CD4-positive, alpha-beta T cell treated with Interleukin-12 subunit alpha and Interleukin-12 subunit beta, for 1 hour (primary cell): ENCODE data around the gene CTNND2.

Experiments
- DNase-seq: peaks from one replicate; pipeline ENCODE4 v3.0.0-alpha.2; 2020

Gene CTNND2

DNA sequence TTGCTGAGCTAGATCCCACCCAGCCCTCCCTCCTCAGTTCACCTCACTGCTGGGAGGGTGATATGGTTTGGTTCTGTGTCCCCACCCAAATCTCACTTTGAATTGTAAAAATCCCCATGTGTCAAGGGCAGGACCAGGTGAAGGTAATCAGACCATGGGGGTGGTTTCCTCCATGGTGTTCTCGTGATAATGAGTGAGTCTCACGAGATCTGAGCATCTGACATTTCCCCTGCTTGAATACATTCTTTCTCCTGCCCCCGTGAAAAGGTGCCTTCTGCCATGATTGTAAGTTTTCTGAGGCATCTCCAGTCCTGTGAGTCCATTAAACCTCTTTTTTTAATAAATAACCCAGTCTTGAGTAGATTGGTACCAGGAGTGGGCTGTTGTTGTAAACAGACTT lies 673.4 kb downstream of the CTNND2 start:
- no peak for DNase-seq

DNA sequence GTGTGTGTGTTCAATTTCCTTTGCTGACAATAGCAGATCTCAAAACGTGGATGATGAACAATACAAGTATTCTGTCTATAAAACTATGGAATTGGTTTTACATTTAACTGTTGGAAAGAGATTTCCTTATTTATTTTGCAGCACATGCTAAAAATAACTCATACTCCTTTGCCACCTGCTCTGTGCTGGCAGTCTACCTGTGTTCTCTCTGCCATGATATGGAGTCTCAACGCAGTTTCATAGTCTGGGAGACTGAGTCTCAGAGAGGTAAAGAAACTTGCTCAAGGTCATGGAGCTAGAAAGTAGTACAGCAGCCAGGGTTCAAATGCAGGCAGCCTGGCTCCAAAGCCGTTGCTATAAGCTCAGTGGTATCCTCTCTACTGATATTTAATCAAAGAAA lies 677.2 kb downstream of the CTNND2 start:
- no peak for DNase-seq

DNA sequence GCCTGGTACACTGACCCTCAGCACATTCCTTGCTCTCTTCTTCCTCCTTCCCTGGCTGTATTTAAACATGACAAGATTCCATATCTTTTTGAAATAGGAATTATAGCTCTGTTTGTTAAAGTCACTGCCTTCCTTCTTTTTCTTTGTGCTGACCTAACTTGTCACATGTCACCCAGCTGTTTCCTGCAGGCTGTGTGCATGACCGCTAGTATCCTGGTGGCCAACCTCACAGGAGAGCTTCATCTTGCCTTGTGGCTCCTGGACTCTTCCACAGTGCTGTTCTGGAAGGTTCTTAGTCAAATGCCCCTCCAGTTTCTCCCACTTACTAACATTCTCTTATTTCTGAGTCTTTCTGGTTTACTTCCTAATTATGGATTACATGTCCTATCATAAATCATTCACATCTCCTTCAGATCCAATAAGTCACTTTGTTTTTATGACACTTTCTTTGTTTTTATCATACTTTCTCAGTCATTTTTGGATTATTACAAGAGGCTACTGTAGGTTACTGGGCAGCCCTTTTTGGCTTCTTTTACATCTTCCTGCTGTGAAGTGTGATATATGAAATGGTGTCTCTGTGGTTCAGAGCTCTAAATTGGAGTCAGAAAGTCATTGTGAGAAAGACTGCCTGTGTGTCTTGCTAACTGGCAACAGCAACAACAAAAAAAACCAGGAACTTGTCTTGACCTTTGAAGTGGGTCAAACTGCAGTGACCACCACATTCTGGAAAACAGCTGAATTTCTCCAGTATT lies 679.6 kb downstream of the CTNND2 start:
- no peak for DNase-seq

DNA sequence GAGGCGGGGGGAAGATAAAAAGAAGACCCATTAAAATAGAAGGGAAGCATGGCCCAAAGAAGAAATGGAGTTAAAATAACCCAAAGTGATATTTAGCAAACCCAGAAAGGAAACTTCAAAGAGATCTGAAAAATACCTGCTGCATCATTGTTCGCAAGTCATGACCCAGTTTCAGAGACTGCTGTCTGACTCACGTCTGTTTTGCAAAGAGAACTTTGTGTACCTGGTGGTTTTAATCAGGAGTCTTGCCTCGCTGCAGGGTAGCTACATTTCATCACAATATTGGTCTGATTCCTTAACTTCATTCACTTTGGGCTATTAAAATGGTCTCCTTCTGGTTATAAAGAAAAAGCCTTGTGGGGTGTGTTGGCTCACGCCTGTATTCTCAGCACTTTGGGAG lies 682.1 kb downstream of the CTNND2 start:
- DNase-seq, result peak; percentile 2

DNA sequence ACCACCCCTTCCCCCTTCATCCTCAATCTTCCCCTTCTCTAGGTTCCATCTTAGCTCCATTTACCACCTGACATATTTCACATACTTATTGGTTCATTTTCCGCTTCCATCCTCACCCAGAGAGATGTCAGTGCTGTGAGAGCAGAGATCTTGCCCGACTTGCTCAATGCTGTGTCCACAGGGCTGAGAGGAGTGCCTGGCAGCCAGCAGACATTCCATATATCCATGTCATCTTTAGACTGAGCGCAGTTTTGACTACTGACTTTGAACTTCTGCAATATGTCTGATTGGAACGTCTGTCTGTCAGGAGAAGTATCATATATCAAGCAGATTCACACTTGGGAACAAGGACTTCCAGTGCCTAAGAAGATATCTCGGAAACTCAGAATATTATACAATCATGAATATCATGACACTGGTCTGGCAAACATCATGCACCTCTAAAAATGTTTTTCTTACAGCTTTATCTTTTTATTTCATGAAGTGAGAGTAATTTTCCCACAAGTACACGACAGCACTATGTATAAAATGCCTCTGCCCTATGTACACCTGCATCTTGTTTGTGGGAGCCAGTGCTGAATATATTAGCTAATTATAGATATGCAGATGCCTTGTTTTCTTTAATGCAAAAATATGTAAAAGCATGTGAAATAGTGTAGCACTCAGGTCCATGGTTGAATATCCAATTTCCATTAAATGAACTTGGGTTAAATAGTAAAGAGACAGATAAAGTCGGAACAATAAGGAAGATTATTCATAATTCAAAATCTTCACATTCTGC lies 689.2 kb downstream of the CTNND2 start:
- DNase-seq, result no peak

DNA sequence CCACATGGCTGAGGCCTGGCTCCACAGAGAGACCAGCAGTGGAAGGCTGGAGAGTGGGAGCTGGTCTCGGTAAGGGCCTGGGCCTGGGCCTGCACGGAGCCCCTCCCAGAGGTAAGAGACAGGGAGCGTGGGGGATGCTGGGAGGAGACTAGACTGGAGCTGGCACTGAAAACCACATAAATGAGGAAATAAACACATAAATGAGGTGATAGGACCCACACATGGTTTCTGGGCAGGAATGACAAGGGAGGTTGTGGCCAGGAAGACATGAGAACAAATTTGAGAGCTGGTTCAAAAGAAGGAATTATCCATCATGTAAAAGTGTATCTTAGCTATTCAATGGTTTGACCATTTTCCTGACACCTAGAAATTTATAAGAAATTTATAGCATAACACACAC lies 691.5 kb downstream of the CTNND2 start:
- no peak for DNase-seq

DNA sequence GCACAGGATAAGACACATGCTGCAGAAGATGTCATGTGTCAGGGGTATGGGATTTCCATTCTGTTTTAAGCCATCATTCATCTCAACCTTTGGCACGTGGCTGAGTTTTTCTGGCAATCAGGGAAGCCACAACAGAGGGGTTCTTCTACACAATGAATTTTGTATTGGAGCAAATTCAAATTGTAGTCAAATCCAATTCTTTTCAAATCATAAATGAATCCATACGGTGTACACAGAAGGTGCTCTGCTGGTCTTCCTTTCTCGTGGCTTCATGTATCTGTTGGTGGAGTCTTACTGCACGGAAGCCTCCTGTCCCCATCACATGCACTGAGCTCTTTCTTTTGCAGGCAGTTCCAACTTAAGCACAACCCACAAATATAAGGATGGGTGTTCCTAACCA lies 706.5 kb downstream of the CTNND2 start:
- DNase-seq, result no peak

DNA sequence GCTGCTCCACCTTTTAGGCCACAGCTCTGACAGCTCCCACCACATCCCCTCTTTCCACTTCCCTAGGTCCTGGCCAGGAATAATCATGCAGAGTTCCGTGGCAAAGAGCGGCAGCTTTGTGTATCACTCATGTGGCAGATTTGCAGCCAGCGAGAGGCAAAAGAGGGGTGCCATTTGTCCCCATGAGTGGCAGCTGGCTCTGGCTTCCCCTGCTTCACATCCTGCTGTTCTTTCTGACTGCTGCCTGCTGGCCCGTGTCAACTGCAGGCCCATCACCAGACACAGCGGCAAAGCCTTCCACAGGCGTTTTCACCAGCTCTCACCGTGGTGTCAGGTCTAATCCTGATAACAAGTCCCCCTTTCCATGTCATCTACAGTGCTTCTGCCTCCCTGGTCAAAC lies 712.6 kb downstream of the CTNND2 start:
- DNase-seq, result no peak

DNA sequence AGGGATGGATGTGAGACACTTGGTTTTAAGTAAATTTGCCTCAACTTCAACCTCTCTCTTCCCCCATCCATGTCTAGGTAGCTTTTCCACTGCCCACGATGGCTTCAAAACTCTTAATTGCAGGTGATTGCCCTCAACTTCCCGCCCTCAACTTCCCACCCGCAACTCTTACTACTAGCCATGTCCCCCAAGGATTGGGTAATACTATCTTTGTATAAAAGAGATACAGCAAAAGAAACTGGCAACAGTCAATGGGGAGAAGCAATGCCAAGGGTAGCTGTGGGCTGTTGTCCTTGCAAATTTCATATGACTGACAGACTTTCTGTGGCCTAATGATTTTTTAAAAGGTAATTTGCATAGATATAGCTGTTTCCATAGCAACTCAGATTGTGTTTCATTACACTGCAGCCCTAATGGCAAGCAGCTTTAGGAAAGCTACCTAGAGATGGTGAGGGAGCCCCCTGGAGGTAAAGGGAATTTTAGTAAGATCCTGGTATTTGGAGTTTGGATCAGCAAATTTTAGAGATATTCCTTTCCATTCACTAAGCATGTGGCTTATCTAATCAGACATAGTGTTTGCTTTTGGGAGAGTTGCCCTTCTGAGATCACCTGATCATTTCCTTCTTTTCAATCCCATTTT lies 721.7 kb downstream of the CTNND2 start:
- peak; percentile 0 for DNase-seq

DNA sequence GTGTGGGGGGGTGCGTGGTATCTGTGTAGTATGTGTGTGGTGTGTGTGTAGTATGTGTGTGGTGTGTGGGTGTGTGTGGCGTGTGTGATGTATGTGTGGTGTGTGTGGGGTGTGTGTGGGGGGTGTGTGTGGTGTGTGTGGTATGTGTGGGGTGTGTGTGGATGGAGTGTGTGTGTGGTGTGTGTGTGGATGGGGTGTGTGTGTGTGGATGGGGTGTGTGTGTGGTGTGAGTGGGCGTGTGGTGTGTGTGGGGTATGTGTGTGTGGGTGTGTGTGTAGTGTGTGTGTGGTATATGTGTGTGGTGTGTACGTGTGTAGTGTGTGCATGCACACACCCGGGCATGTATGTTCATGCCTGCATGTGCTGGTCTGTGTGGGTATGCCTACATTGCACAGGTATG lies 722.3 kb downstream of the CTNND2 start:
- no peak for DNase-seq

DNA sequence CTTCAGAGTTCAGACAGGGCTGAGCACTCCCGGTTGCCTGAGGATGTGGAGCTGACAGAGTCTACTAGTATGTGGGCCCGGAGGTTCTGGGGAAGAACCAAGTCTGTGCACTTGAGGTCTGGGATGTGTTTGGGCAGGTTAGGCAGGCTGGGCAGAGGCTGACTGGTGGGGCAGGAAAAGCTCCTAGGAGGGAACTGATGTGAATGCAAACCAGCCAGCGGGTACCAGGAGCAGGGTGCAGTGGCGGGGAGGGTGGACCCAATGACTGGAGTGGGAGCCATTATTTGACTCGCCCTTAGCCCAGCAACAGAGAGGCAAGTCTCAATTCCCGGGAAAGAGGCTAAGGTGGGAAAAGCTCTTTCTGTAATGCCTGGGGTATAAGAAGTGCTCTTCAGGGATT lies 723.4 kb downstream of the CTNND2 start:
- no peak for DNase-seq

DNA sequence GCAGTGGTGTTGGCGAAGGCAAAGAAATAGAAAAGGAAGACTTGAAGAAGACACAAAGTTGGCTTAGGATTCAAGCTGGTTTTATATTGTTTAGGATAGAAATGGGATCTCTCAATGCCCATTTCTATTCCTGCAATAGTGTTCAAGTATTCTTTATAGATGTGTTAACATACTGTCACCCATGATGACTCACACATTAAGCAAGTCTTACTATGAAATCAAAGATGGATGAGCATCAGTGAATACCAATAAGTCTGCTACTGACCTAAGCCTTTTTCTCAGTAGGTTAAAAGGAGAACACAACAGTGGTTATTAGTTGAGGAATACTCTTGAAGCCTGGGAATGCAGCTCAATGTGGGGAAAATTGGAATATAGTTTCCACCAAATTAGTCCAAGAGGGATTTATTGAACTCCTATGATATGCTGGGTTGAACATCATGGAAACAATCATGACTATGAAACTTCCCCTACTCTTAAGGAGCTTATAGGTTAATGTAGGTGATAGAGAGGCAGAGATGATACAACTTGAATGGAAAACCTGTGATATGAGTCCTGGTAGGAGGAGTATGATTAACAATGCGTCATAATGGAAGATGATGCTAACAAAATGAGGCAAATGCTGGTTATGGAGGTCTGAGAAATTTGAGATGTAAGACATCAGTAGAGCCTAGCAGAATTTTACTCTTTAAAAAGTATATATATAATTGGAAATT lies 726.1 kb downstream of the CTNND2 start:
- DNase-seq, result no peak

DNA sequence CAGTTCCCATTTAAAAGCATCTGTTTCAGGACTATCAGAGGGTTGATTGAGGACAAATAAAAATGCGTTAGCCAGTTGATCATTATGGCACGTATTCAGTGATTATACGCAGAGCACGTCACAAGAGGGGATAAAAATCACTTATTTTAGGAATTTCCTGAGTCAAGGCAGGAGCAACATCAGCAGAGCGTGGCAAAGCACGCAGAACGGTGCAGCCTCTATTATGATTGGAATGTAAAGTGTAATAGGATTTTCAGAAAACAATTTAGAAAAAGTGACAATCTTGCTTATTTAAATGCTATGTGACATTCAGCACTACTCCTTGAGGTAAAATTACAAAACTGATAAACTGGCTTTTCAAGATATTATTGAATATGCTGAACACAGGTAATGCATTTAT lies 729.7 kb downstream of the CTNND2 start:
- DNase-seq, result no peak

DNA sequence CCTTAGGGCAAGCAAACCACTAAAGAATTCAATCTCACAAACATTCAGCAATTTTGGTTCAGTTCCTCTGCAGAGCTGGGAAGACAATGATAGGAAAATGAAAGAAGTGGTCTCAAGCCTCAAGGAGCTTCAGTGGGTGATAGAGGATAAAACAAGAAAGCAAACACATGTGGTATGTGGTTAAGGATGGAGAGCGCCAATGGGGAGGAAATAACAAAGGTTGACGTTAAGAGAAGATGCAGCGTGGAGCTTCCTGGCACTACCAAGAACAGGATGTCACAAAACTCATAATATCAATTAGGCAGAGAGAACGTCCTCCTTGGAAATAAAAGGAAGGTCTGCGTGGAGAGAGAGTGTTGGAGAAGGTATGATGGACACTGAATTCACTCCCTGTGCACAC lies 731.8 kb downstream of the CTNND2 start:
- no peak for DNase-seq

DNA sequence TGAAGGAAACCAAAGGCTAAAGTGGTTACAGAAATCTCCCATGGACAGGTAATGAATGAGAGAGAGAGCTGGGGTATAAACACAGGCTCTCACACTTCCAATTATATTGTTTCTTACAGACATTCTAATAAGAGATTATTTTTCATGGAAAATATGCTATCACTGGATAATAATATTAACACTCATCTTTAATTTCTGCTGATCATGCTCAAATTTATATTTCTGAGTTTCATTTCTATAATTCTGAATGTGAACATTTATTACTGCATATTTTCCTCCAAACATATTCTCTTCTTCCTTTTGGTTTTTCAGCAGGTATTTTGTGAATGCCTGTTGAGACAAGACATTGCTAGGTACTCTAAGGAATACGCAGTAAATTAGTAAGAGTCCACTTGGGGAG lies 733.0 kb downstream of the CTNND2 start:
- DNase-seq, result no peak

DNA sequence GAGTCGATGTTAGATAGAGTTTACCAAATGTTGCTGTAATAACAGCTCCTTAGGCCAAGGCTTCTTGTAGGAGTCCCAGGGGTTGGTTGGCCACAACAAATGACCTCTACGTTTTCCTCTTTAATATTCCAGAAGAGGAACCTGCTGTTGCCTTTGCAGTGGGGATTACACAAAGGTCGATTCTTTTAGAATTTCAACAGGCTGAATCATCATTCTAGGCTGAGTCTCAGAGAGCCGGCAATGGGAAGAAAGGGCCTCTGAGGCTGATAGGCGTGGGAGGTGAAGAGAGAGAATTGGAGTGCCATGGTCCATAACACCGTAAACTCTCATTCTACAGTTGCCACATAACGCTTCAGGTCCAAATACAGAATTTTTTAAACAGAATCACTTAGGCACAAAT lies 737.3 kb downstream of the CTNND2 start:
- DNase-seq, result no peak

DNA sequence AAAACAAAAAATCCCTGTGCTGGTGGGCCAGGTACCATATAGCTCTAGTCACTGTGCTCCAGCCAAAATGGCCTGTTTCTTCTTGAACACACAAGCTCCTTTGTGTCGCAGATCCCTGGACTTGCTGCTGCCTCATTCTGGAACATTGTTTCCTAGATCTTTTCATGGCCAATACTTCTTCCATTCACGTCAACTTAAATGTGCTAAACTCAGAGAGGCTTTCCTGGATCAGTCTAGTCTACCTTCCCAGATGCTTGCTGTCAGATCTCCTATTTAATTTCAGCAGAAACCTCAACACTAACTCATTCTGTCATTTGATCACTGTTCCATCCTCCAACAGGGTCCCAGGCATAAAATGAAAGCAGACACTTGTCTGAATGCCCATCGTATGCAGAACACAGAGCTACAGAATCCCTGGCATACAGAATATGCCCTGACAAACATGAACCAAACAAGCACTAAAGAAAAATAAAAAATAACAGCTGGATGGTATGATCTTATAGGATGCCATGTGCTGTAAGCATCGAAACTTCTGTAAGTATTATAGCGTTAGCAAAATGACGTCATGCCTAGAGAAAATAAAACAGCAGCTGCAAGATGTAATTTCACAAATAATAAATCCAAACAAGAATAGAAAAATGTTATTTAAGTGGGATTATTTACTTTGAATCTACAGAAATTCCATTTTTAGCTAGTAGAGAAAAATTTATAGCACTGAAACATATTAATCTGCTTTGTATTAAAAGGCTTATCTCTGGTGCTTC lies 739.5 kb downstream of the CTNND2 start:
- DNase-seq, result no peak

DNA sequence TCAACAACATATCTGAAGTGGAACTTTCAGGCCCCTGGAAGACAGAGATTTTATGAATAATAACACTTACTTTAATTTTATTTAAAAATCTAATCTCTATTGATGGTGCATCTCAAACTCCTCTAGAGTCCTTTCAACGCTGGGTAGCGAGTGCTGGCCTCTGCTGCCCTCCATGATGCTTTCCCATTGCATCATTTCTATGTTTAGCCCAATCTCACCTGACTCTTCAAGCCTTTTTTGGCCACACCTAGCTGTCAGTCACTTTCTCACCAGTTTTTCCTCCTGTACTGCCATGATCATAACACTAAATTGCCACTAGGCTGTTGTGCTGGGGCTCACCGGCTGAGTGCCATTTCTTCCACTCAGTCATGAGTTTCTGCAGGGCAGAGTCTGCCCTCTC lies 747.1 kb downstream of the CTNND2 start:
- DNase-seq, result no peak

DNA sequence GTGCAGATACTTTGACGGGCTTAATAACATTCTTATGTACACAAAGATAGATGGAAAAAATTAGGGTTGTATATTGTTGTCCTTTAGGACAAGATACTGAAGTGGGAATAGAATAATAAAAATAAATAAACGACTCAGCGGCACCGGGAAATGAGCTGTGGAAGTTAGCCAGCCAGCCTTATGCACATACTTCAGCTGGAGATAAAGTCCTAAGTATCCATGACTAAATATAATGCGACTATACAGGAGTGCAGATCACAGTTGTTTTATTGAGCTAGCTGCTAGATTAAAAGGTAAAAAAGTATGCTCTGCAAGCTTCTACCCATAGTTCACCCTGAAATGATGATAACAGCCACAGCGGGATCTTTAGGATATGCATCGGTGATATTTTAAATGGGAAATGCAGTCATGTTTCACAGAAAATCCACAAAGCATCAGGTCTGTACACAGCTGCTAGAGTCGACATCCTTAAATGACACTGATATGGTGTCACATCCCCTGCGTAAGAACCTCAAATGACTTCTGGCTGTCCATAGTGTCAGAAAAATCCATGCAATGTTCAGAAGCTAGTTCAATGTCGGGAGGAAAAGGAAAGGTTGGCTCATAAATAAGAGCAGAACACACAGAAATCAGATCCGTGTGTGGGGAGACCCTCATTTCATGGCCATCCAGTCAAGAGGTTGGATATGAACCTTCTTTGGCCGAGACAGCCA lies 750.4 kb downstream of the CTNND2 start:
- DNase-seq, result no peak

DNA sequence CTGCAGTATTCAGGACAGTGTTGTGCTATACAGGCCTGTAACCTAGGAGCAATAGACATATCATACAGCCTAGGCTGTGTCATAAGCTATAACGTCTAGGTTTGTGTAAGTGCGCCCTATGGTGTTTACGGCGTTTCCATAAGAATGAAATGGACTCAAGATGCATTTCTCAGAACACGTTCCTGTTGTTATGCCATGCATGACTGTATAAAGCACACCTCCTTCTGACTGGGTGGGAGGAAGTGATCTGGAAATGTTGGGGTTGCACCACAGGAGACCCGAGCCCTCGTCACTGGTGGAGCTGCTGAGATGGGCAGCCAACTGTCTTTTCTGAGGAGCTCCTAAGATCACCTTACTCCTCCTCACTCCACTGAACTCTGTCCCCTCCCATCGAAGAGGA lies 751.9 kb downstream of the CTNND2 start:
- DNase-seq, result no peak

DNA sequence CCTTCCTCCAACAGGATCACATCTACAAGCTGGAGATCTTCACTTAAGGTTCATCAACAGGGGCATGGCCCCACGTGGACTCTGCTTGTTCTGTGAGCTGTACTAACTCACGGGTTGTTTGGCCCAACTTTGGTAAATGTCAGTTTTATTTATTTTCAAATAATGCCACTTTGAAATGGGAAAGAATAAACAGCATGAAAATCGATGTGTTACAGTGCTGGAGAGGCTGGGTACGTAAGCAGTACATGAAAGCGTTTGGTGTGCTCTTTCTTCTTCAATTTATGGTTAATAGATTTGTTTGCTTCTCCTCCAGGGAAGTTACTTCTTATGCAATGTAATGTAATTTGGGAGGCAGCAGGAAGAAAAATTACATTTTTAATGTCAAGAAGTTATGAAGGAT lies 753.3 kb downstream of the CTNND2 start:
- DNase-seq, result no peak
